SU-DHL-6 (cell line): ENCODE results near the gene SOAT2.

ENCODE experiments used
- CTCF ChIP-seq: fragments of 200-600 bp; sonication (generic); IDR thresholded peaks from one replicate; pipeline ENCODE4 v1.5.1; 2017; ENCODE audit warnings: antibody characterized with exemption, mild to moderate bottlenecking, low read length, moderate library complexity; ENCODE audit not compliant: insufficient read depth, poor library complexity, severe bottlenecking
- EZH2phosphoT487 ChIP-seq: fragments of 200-600 bp; sonication (generic), shearing (Covaris generic); conservative IDR thresholded peaks from 2 replicates; pipeline ENCODE4 v1.6.1; 2018; ENCODE audit warnings: mild to moderate bottlenecking, antibody characterized with exemption, low read length, moderate library complexity, mixed read lengths

- TF ChIP-seq CTCF (no peak), EZH2phosphoT487 (no peak)
Observed at GRCh38 chr12:53124352-53124723, 21.1 kb downstream of the SOAT2 start.
